GM12878 (cell line): ENCODE measurements around the gene PDE3B. TPM values are rescaled to one million over a fixed set of nuclear protein-coding genes. Genes with fewer than 3 reads are reported as not detected.
A peak's percentile ranks its signal among the peaks of the same experiment; 100 is the strongest.

Source experiments
- ATAC-seq: fragments of 200-7000 bp; cut with Tn5 transposase; 3 replicates; pipeline ENCODE4 v1.9.1; 2020; ENCODE audit warnings: mild to moderate bottlenecking, moderate library complexity
- BruUV-seq: library from RNA; stranded (reverse); fragments of 400-500 nt; replicated peaks from 2 replicates; lab custom pipeline; 2021; lab: Mats Ljungman, UMichigan
- CTCF ChIA-PET: fragments of 300-600 bp; sonication (Branson Sonifier 250); formaldehyde crosslinking; extraction: SDS; loops from one replicate; lab custom pipeline; 2021; ENCODE audit warnings: inconsistent platforms; lab: Yijun Ruan, JAX
- POLR2A ChIA-PET: fragments of 350-600 bp; formaldehyde crosslinking; extraction: SDS; loops from one replicate; lab custom pipeline; 2021; ENCODE audit warnings: inconsistent platforms; lab: Charles Lee
- RAD21 ChIA-PET: fragments of 300-600 bp; sonication (Branson Sonifier 250); formaldehyde crosslinking; loops from one replicate; lab custom pipeline; 2023; ENCODE audit warnings: antibody characterized with exemption; ENCODE audit not compliant: unreplicated experiment; lab: Charles Lee
- SMC1A ChIA-PET: fragments of 300-600 bp; sonication (Branson Sonifier 250); formaldehyde crosslinking; loops from one replicate; lab custom pipeline; 2023; ENCODE audit not compliant: unreplicated experiment, uncharacterized antibody; lab: Charles Lee
- DNase-seq: peaks from one replicate; pipeline ENCODE4 v3.0.0-alpha.2; 2011; ENCODE audit warnings: low read depth, low spot score
- FAIRE-seq: peaks from 3 replicates; lab custom pipeline; 2011; peaks lifted over from hg19 to GRCh38; lab: Jason Lieb, UNC
- H2AFZ ChIP-seq: 2 replicates; pipeline ENCODE4 v1.6.0; 2011; ENCODE audit warnings: low read depth, low read length, control low read depth; ENCODE audit not compliant: control insufficient read depth
- H3K27ac ChIP-seq: 2 replicates; pipeline ENCODE4 v1.5.1; 2011; ENCODE audit warnings: control low read depth; ENCODE audit not compliant: control insufficient read depth, insufficient read depth
- H3K27me3 ChIP-seq, 2 experiments: replicated peaks in 1 of 2; 2 replicates each; pipeline versions ENCODE4 v1.6.0 to v1.6.1; 2011; ENCODE audit warnings: low read length in 1 of 2; ENCODE audit not compliant: control insufficient read depth in 2 of 2, insufficient read depth in 2 of 2
- H3K36me3 ChIP-seq, 2 experiments: 2 replicates each; pipeline ENCODE4 v1.5.1; 2011; ENCODE audit warnings: low read length in 1 of 2; ENCODE audit not compliant: control insufficient read depth in 2 of 2, insufficient read depth in 2 of 2
- H3K4me1 ChIP-seq: 2 replicates; pipeline ENCODE4 v1.6.1; 2011; ENCODE audit warnings: mild to moderate bottlenecking, low read length, moderate library complexity, mixed read lengths; ENCODE audit not compliant: control insufficient read depth, insufficient read depth
- H3K4me2 ChIP-seq: 2 replicates; pipeline ENCODE4 v1.6.0; 2011; ENCODE audit warnings: control low read depth; ENCODE audit not compliant: control insufficient read depth, insufficient read depth
- H3K4me3 ChIP-seq: fragments of 200-600 bp; sonication (generic); 2 replicates; pipeline ENCODE4 v1.5.1; 2016
- H3K79me2 ChIP-seq: 2 replicates; pipeline ENCODE4 v1.6.0; 2011; ENCODE audit warnings: low read length; ENCODE audit not compliant: control insufficient read depth, insufficient read depth
- H3K9ac ChIP-seq: 2 replicates; pipeline ENCODE4 v1.8.0; 2011; ENCODE audit warnings: low read length, control low read depth, mixed read lengths; ENCODE audit not compliant: control insufficient read depth, insufficient read depth
- H3K9me3 ChIP-seq: replicated peaks from 3 replicates; pipeline ENCODE4 v1.5.1; 2011; ENCODE audit warnings: mild to moderate bottlenecking, low read length; ENCODE audit not compliant: control insufficient read depth, insufficient read depth
- H4K20me1 ChIP-seq: 2 replicates; pipeline ENCODE4 v1.6.0; 2011; ENCODE audit not compliant: control insufficient read depth, insufficient read depth
- CEBPB ChIP-seq, 2 experiments: fragments of 150-350 bp in 1 of 2; IDR thresholded peaks; 2 replicates each; pipeline ENCODE4 v1.6.1; 2012 to 2014; ENCODE audit warnings: low read depth in 2 of 2, low read length in 2 of 2, borderline replicate concordance in 1 of 2, inconsistent platforms in 1 of 2
- DPF2 ChIP-seq: fragments of 450-650 bp; IDR thresholded peaks from 2 replicates; pipeline ENCODE4 v1.6.1; 2017; ENCODE audit warnings: mild to moderate bottlenecking
- E4F1 ChIP-seq: fragments of 450-650 bp; IDR thresholded peaks from 2 replicates; pipeline ENCODE4 v1.6.1; 2018; ENCODE audit warnings: borderline replicate concordance, mild to moderate bottlenecking; ENCODE audit not compliant: partially characterized antibody
- EED ChIP-seq: sonication (generic); IDR thresholded peaks from 2 replicates; pipeline ENCODE4 v1.6.1; 2016; ENCODE audit warnings: antibody characterized with exemption, low read depth
- ETV6 ChIP-seq, 2 experiments: fragments of 450-650 bp in 1 of 2; IDR thresholded peaks in 1 of 2; conservative IDR thresholded peaks in 1 of 2; 2 replicates each; pipeline ENCODE4 v1.6.1; 2014; ENCODE audit warnings: antibody characterized with exemption in 1 of 2, borderline replicate concordance in 1 of 2, low read depth in 1 of 2, mild to moderate bottlenecking in 1 of 2, moderate library complexity in 1 of 2
- FOXM1 ChIP-seq: IDR thresholded peaks from 2 replicates; pipeline ENCODE4 v1.6.1; 2012; ENCODE audit warnings: low read depth, mild to moderate bottlenecking, inconsistent platforms, low read length, moderate library complexity
- HCFC1 ChIP-seq: fragments of 150-350 bp; IDR thresholded peaks from 2 replicates; pipeline ENCODE4 v1.6.1; 2014; ENCODE audit warnings: low read length
- KLF5 ChIP-seq: fragments of 450-650 bp; IDR thresholded peaks from 2 replicates; pipeline ENCODE4 v1.6.1; 2014; ENCODE audit warnings: mild to moderate bottlenecking; ENCODE audit not compliant: partially characterized antibody
- NR2F1 ChIP-seq: fragments of 450-650 bp; conservative IDR thresholded peaks from 2 replicates; pipeline ENCODE4 v1.6.1; 2017; ENCODE audit warnings: mild to moderate bottlenecking
- PAX8 ChIP-seq: fragments of 450-650 bp; IDR thresholded peaks from 2 replicates; pipeline ENCODE4 v1.6.1; 2017; ENCODE audit warnings: mild to moderate bottlenecking, moderate library complexity
- RBBP5 ChIP-seq: fragments of 200-600 bp; sonication (generic); conservative IDR thresholded peaks from 2 replicates; pipeline ENCODE4 v1.6.1; 2016
- SMC3 ChIP-seq: IDR thresholded peaks from 2 replicates; pipeline ENCODE4 v1.6.1; 2011; ENCODE audit warnings: low read length, improper control_type of control experiment, borderline replicate concordance
- TCF7 ChIP-seq: IDR thresholded peaks from 2 replicates; pipeline ENCODE4 v1.6.1; 2014; ENCODE audit warnings: antibody characterized with exemption, borderline replicate concordance
- ZNF217 ChIP-seq: fragments of 450-650 bp; IDR thresholded peaks from 2 replicates; pipeline ENCODE4 v1.6.1; 2017; ENCODE audit warnings: antibody characterized with exemption, mild to moderate bottlenecking
- WGBS: methylation state at CpG from one replicate; pipeline ENCODE4 v1.1.6; 2016; ENCODE audit warnings: low lambda C conversion rate; ENCODE audit not compliant: insufficient replicate concordance, insufficient coverage; ENCODE audit errors: missing lambda C conversion rate; 5-methylcytosine and 5-hydroxymethylcytosine counted together
- in situ Hi-C: fragments of 300-500 bp; cut with MboI; formaldehyde crosslinking; loops from 9 replicates; pipeline ENCODE4 v1.14.3; 2018; ENCODE audit warnings: mixed read lengths
- intact Hi-C: fragments of 100-400 bp; cut with micrococcal nuclease; formaldehyde crosslinking; loops from one replicate; pipeline ENCODE4 v1.14.2; 2022; ENCODE audit not compliant: unreplicated experiment
- polyA plus RNA-seq, 11 experiments: library from polyadenylated mRNA; depleted of rRNA in 4 of 11; unstranded in 6 of 11; stranded (reverse) in 5 of 11; fragments of >200 nt; fragmentation: Nextera tagmentation in 4 of 11; fragmentation: Illumina TruSeq in 1 of 11; extraction: Ambion mirVana in 4 of 11; extraction: Trizol in 1 of 11; gene quantifications; 1 replicate in 1 of 11; 2 replicates in 10 of 11; pipeline versions ENCODE4 v1.2.1 to v1.2.3, GENCODE V29; 2011 to 2016; ENCODE audit warnings: inconsistent platforms in 2 of 11, missing spikeins in 2 of 11, low read depth in 1 of 11
- total RNA-seq, 4 experiments: library from RNA; depleted of rRNA in 3 of 4; stranded (reverse); fragments of >200 nt in 3 of 4; fragmentation: Illumina TruSeq in 1 of 4; extraction: Trizol in 1 of 4; gene quantifications; 2 replicates each; pipeline versions ENCODE4 v1.2.1 to v1.2.3, GENCODE V29; 2013 to 2021
- TF ChIP-seq, protein P1 (sequence below): IDR thresholded peaks from 2 replicates; pipeline ENCODE4 v1.6.1; 2011; ENCODE audit warnings: low read depth, mild to moderate bottlenecking, low read length, moderate library complexity, borderline replicate concordance; ENCODE audit errors: extremely low read depth
- TF ChIP-seq, protein P2 (sequence below): fragments of 450-650 bp; IDR thresholded peaks from 2 replicates; pipeline ENCODE4 v1.6.1; 2016; ENCODE audit warnings: mild to moderate bottlenecking, moderate library complexity, borderline replicate concordance

PDE3B gene
- total and polyA plus RNA-seq, 10 of the 15 experiments (the other 5 are each of a cell fraction or from before 2014, with no cell fraction given): 0.04 to 3.1 (median 1.9) TPM

DNA sequence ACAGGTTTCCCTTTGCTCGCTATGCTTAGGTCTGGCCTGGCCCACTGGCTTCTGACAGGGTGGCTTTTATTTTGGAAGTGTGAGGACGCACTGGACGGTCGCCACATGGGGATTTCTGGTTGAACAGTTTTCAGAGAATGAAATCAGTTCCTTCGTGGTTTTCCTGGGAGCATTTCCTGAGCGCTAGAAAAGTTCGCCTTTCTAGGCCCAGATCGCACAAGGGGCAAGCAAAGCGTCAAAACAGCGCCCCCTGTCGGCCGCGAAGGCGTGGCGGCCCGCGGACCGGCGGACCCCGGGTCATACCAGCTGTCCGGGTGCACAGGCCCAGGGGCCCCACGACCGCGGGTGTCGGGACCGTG is 261.1 kb downstream of the PDE3B start:
- H3K9ac ChIP-seq: no peak overlapping the region
- SMC1A ChIA-PET: interaction anchor here (0.6 kb wide), 1 partner anchor 269 kb away, joined by 3 read pairs; no protein-coding TSS in a partner anchor
- TF ChIP-seq CEBPB (IDR thresholded peaks at IDR 0.05; ENCODE audit: borderline replicate concordance in 1 of 2, low read depth in 2 of 2, low read length in 2 of 2): no peak
- peak in 1 of 2 experiments; percentile 60; a peak in 1 of 4 replicates for TF ChIP-seq ETV6 (conservative IDR thresholded peaks at IDR 0.05 in 1 of 2, IDR thresholded peaks at IDR 0.05 in 1 of 2; ENCODE audit: borderline replicate concordance in 1 of 2, low read depth in 1 of 2)
- no peak for TF ChIP-seq PAX8
- TF ChIP-seq ZNF217: no peak
- TF ChIP-seq FOXM1: no peak
- TF ChIP-seq, protein P1, sequence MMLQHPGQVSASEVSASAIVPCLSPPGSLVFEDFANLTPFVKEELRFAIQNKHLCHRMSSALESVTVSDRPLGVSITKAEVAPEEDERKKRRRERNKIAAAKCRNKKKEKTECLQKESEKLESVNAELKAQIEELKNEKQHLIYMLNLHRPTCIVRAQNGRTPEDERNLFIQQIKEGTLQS: no peak
- TF ChIP-seq, protein P2, sequence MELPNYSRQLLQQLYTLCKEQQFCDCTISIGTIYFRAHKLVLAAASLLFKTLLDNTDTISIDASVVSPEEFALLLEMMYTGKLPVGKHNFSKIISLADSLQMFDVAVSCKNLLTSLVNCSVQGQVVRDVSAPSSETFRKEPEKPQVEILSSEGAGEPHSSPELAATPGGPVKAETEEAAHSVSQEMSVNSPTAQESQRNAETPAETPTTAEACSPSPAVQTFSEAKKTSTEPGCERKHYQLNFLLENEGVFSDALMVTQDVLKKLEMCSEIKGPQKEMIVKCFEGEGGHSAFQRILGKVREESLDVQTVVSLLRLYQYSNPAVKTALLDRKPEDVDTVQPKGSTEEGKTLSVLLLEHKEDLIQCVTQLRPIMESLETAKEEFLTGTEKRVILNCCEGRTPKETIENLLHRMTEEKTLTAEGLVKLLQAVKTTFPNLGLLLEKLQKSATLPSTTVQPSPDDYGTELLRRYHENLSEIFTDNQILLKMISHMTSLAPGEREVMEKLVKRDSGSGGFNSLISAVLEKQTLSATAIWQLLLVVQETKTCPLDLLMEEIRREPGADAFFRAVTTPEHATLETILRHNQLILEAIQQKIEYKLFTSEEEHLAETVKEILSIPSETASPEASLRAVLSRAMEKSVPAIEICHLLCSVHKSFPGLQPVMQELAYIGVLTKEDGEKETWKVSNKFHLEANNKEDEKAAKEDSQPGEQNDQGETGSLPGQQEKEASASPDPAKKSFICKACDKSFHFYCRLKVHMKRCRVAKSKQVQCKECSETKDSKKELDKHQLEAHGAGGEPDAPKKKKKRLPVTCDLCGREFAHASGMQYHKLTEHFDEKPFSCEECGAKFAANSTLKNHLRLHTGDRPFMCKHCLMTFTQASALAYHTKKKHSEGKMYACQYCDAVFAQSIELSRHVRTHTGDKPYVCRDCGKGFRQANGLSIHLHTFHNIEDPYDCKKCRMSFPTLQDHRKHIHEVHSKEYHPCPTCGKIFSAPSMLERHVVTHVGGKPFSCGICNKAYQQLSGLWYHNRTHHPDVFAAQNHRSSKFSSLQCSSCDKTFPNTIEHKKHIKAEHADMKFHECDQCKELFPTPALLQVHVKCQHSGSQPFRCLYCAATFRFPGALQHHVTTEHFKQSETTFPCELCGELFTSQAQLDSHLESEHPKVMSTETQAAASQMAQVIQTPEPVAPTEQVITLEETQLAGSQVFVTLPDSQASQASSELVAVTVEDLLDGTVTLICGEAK: no peak
- no peak for TF ChIP-seq E4F1
- no peak for TF ChIP-seq RBBP5
- no peak for TF ChIP-seq KLF5
- peak; percentile 59; the same call in 1 of the 2 replicates for TF ChIP-seq SMC3
- no peak for TF ChIP-seq TCF7
- TF ChIP-seq NR2F1: no peak
- no peak for TF ChIP-seq HCFC1
- peak; percentile 53; the same call in 1 of the 2 replicates for TF ChIP-seq EED
- no peak for TF ChIP-seq DPF2

More for the DNA sequence above, 261.1 kb downstream of the PDE3B start:
- no peak for FAIRE-seq
- POLR2A ChIA-PET: no interaction called here
- RAD21 ChIA-PET: no interaction called here
- Histone ChIP-seq H3K27me3 (no peaks in the 10 kb centered on the region), H3K4me3 (peak overlapping the region; percentile 49), H3K36me3 (no peaks in the 10 kb centered on the region), H3K9me3 (no peaks in the 10 kb centered on the region), H4K20me1 (no peaks in the 10 kb centered on the region), H3K27ac (no peak overlapping the region), H2AFZ (peak overlapping the region; percentile 64), H3K4me1 (peaks cover 10% of the 10 kb centered on the region), H3K4me2 (peak overlapping the region; percentile 75), H3K79me2 (no peaks in the 10 kb centered on the region)
- no TSS peak for BruUV-seq
- CTCF ChIA-PET: interaction anchor here (1.4 to 1.5 kb wide), 3 partner anchors 102 to 363 kb away, joined by 3 to 6 read pairs (median 4); no protein-coding TSS in a partner anchor
- in situ Hi-C loops: loop anchor here (5.0 kb wide), 3 partner anchors 117 to 382 kb away; partner anchors contain the start of genes CALCB and PSMA1
- ATAC-seq: peak; percentile 64
- no peak for DNase-seq
- WGBS: 5% methylated on average over 26 of the region's 26 CpGs
- intact Hi-C loops: loop anchor here (5.0 kb wide), 2 partner anchors 132 to 257 kb away; no protein-coding TSS in a partner anchor
